ENCODE measurements around the gene LIMA1. TPM values are rescaled to one million over a fixed set of nuclear protein-coding genes. Genes with fewer than 3 reads are reported as not detected.

LIMA1 gene
- total and polyA plus RNA-seq, 9 of the 15 experiments (the other 6 are each of a cell fraction or from before 2014, with no cell fraction given) = 20.2 to 37.8 (median 27.3) TPM

- 49% methylated on average over 5 of the region's 5 CpGs for WGBS (ENCODE audit: insufficient coverage, low coverage, missing lambda C conversion rate)
- Histone ChIP-seq H3K4me1 (replicated peaks in 1 of 2; ENCODE audit: control insufficient read depth in 2 of 2, insufficient read depth in 2 of 2, low read length in 2 of 2) (no peaks in the 10 kb centered on the region), H3K36me3 (ENCODE audit: control insufficient read depth, insufficient read depth, low read length) (peaks cover 57% of the 10 kb centered on the region; the same call in 1 of the 3 replicates), H3K4me3 (no peak overlapping the region), H2AFZ (ENCODE audit: low read depth, low read length) (no peak overlapping the region), H3K79me2 (ENCODE audit: control insufficient read depth, insufficient read depth, low read length) (no peaks in the 10 kb centered on the region), H3K4me2 (ENCODE audit: insufficient read depth, low read length) (no peak overlapping the region), H4K20me1 (replicated peaks; ENCODE audit: control insufficient read depth, insufficient read depth, low read length) (no peaks in the 10 kb centered on the region), H3K9me1 (ENCODE audit: control insufficient read depth, insufficient read depth, low read length) (peaks cover 2% of the 10 kb centered on the region), H3K27ac (ENCODE audit: extremely low read depth, low read depth, low read length) (no peak overlapping the region), H3K9me3 (replicated peaks; ENCODE audit: control insufficient read depth, insufficient read depth, low read depth, low read length) (no peaks in the 10 kb centered on the region), H3K27me3 (ENCODE audit: control insufficient read depth in 2 of 2, insufficient read depth in 2 of 2, low read length in 2 of 2) (no peaks in the 10 kb centered on the region), H3K9ac (ENCODE audit: insufficient read depth in 1 of 2, low read depth in 2 of 2, low read length in 2 of 2) (no peak overlapping the region)
- FAIRE-seq (no peak), ATAC-seq (no peak), DNase-seq (ENCODE audit: extremely low read depth in 1 of 4, low spot score in 3 of 4) (no peak)
- no TSS peak for BruUV-seq (replicated peaks)
- intact Hi-C loops (cut with micrococcal nuclease) (no loop called here), in situ Hi-C loops (cut with MboI) (no loop called here)
- TF ChIP-seq ESRRB (CRISPR knock-in tag; IDR thresholded peaks at IDR 0.05; ENCODE audit: borderline replicate concordance) (no peak), MAX (CRISPR knock-in tag; IDR thresholded peaks at IDR 0.05) (no peak), ILK (tag; IDR thresholded peaks at IDR 0.05; ENCODE audit: borderline replicate concordance, low read depth) (no peak), ZC3H4 (CRISPR knock-in tag; IDR thresholded peaks at IDR 0.05; ENCODE audit: borderline replicate concordance) (no peak), RBM34 (IDR thresholded peaks at IDR 0.05; ENCODE audit: borderline replicate concordance, insufficient read depth, low read length) (no peak), CEBPZ (IDR thresholded peaks at IDR 0.05; ENCODE audit: borderline replicate concordance, low read depth, low read length) (no peak), EP400 (IDR thresholded peaks at IDR 0.05) (no peak), RNF2 (IDR thresholded peaks at IDR 0.05) (no peak), BRD9 (IDR thresholded peaks at IDR 0.05; ENCODE audit: low read depth, partially characterized antibody) (no peak), KDM2B (CRISPR knock-in tag; IDR thresholded peaks at IDR 0.05) (no peak), ZNF699 (CRISPR knock-in tag; IDR thresholded peaks at IDR 0.05; ENCODE audit: insufficient replicate concordance) (no peak), IFI16 (CRISPR knock-in tag; IDR thresholded peaks at IDR 0.05) (no peak), MTA2 (IDR thresholded peaks at IDR 0.05; ENCODE audit: low read depth) (no peak), PATZ1 (CRISPR knock-in tag; IDR thresholded peaks at IDR 0.05; ENCODE audit: borderline replicate concordance) (no peak), NFIC (IDR thresholded peaks at IDR 0.05) (no peak), MYNN (IDR thresholded peaks at IDR 0.05) (no peak), MYNN (CRISPR knock-in tag; IDR thresholded peaks at IDR 0.05) (no peak), HNRNPH1 (optimal IDR thresholded peaks at IDR 0.05; ENCODE audit: low read depth, low read length) (no peak), CHCHD3 (CRISPR knock-in tag; IDR thresholded peaks at IDR 0.05) (no peak), POLR2G (IDR thresholded peaks at IDR 0.05; ENCODE audit: low read depth, low read length) (no peak)
- ChIA-PET CTCF (ENCODE audit: low intra/inter-chr PET ratio) (no interaction called here), POLR2A (interaction anchor here (1.0 kb wide), 1 partner anchor 10 kb away, joined by 3 read pairs; no protein-coding TSS in a partner anchor)
Observed at GRCh38 chr12:50197297-50197727, 86.0 kb downstream of the LIMA1 start.
